Tibial artery (tissue), 4 donors: ENCODE results near the gene EZH2.

ENCODE experiments used
- DNase-seq, 2 donors: peaks; one replicate each; pipeline ENCODE4 v3.0.0-alpha.2; 2019
- H3K27ac ChIP-seq, 2 donors: fragments of 200-600 bp; sonication (generic) in 1 of 2; 1 replicate in 1 of 2; 2 replicates in 1 of 2; pipeline ENCODE4 v1.5.1; 2018 to 2019; ENCODE audit warnings: mild to moderate bottlenecking in 1 of 2
- H3K27me3 ChIP-seq, 2 donors: fragments of 200-600 bp; sonication (generic) in 1 of 2; one replicate each; pipeline versions ENCODE4 v1.5.1 to v1.6.0; 2016 to 2019
- H3K36me3 ChIP-seq, 3 donors: fragments of 200-600 bp; sonication (generic) in 2 of 3; one replicate each; pipeline ENCODE4 v1.5.1; 2016 to 2019; ENCODE audit warnings: mild to moderate bottlenecking in 2 of 3
- H3K4me1 ChIP-seq, 4 donors: fragments of 200-600 bp; sonication (generic) in 2 of 4; 1 replicate in 3 of 4; 2 replicates in 1 of 4; pipeline ENCODE4 v1.5.1; 2016 to 2019
- H3K4me3 ChIP-seq, 2 donors: fragments of 200-600 bp; sonication (generic) in 1 of 2; 1 replicate in 1 of 2; 2 replicates in 1 of 2; pipeline ENCODE4 v1.5.1; 2018 to 2019; ENCODE audit warnings: mild to moderate bottlenecking in 2 of 2
- H3K9me3 ChIP-seq, 3 donors: fragments of 200-600 bp; sonication (generic) in 1 of 3; one replicate each; pipeline ENCODE4 v1.5.1; 2016 to 2019
- CTCF ChIP-seq, 2 experiments: fragments of 200-600 bp in 1 of 2; fragments of 450-650 bp in 1 of 2; IDR thresholded peaks; one replicate each; pipeline ENCODE4 v1.5.1; 2017 to 2019; ENCODE audit warnings: antibody characterized with exemption in 2 of 2, mild to moderate bottlenecking in 1 of 2, moderate library complexity in 1 of 2
- intact Hi-C: fragments of 100-400 bp; cut with DNase I; formaldehyde crosslinking; loops from one replicate; pipeline ENCODE4 v1.15.0; 2023; ENCODE audit warnings: low total_unique reads

Gene EZH2

GRCh38 chr7:148831782-148832181, 52.3 kb downstream of the EZH2 start:
- no peak for TF ChIP-seq CTCF (IDR thresholded peaks at IDR 0.05)
- H3K9me3 ChIP-seq = no peaks in the 10 kb centered on the region
- intact Hi-C loops = no loop called here

DNA sequence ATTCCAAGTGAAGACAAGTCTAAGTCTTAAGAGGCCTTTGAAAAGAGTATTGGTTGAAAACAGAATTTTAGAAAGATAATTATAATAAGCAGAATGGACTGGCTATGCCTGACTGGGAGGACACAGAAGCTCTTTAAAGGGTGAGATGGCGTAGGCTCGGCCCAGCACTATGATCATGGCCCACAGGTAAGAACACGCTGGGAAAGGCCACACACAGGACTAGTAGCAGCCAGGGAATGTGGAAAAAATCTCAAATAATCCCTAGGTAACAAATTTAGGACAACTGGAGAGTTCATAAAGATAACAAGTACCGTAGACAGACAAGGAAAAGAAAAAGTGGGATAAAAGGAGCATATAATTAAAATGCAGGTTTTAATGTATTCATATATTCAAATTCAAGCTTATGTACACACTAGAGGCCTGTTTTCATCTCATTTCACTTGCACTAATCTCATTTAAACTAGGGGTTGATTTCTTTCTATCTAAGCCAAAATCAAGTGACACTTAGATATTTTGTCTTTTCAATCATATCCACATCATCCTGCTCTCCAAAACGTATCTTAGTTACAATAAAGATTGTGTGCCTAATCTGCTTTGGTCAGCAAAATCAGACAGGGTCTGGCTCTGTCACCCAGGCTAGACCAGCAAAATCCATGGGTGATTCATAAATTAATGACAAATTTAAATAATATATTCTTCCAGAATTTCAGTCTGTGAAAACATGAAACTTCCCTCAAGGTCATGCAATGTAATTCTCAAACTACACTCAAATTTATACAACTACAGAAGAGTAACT, 53.0 kb downstream of the EZH2 start:
- intact Hi-C loops = no loop called here
- no peak for TF ChIP-seq CTCF (IDR thresholded peaks at IDR 0.05)
- H3K27ac ChIP-seq = no peak overlapping the region

More at GRCh38 chr7:148831782-148832181, 52.3 kb downstream of the EZH2 start:
- no peak overlapping the region for H3K27ac ChIP-seq
- no peak for DNase-seq
- H3K4me1 ChIP-seq = no peaks in the 10 kb centered on the region
- H3K36me3 ChIP-seq = no peaks in the 10 kb centered on the region
- no peaks in the 10 kb centered on the region for H3K27me3 ChIP-seq
- H3K4me3 ChIP-seq = no peak overlapping the region

DNA sequence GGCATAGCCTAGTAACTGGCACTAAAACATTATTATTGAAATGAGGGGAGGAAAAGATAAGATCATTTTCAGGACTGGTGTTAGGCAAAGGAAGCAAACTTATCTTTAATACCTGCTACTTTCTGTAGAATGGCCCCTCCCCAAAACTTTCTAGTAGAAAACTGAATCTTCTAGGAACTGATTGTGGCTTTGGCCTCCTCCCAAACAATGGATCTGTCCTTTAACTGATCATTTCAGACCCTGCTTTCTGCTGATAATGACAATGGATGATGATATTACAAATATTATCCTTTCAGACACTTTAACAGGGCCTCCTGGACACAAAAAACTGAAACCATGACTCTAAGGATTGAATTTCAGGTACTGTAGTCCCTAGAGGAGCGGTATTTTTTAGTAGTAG, 55.1 kb downstream of the EZH2 start:
- no peak overlapping the region for H3K4me3 ChIP-seq
- intact Hi-C loops = no loop called here
- H3K27me3 ChIP-seq = no peaks in the 10 kb centered on the region
- DNase-seq = no peak
- no peaks in the 10 kb centered on the region for H3K9me3 ChIP-seq
- no peak overlapping the region for H3K27ac ChIP-seq
- no peaks in the 10 kb centered on the region for H3K4me1 ChIP-seq
- TF ChIP-seq CTCF (IDR thresholded peaks at IDR 0.05) = no peak
- no peaks in the 10 kb centered on the region for H3K36me3 ChIP-seq

More for the DNA sequence above, 53.0 kb downstream of the EZH2 start:
- Histone ChIP-seq H3K36me3 (no peaks in the 10 kb centered on the region), H3K4me1 (no peaks in the 10 kb centered on the region), H3K27me3 (no peaks in the 10 kb centered on the region), H3K9me3 (no peaks in the 10 kb centered on the region), H3K4me3 (no peak overlapping the region)
- no peak for DNase-seq

DNA sequence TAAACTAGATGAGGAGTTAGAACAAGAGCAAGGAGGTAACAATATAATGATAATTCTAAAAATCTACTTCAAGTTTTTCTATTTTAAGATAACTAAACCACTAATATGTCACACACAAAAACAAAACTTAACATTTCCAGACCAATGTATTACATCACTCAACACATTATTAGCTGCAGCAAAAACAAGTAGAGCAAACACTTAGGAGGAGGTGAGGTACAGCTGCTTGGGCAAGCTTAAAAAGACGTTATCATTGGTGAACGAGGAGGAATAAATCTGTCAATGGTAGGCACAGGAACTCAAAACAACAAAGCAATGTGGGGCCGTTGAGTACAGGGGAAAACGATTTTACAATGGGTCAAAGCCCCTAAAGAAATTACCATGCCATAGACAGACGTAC, 58.8 kb downstream of the EZH2 start:
- no peaks in the 10 kb centered on the region for H3K9me3 ChIP-seq
- no peaks in the 10 kb centered on the region for H3K4me1 ChIP-seq
- TF ChIP-seq CTCF (IDR thresholded peaks at IDR 0.05) = no peak
- intact Hi-C loops = no loop called here
- H3K36me3 ChIP-seq = no peaks in the 10 kb centered on the region
- DNase-seq = no peak
- no peak overlapping the region for H3K27ac ChIP-seq
- H3K27me3 ChIP-seq = no peaks in the 10 kb centered on the region
- no peak overlapping the region for H3K4me3 ChIP-seq

DNA sequence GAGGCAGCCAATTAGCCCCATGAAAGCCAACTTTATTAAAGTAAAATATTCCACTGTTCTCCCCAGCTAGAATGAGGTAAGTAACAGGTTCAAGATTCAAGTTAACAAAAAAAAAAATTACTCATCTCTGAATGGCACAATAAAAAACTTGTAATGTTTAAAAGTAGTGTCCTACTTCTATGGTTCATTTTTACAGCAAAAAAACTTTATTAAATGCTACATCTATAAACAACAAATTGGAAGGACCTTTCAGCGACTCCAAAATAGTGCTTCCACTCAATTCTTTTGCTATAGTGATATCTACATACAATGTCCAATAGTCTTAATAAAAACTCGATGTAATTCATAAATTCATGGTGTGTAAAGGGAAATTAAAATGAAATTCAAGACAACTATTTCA, 59.2 kb downstream of the EZH2 start:
- no peak overlapping the region for H3K27ac ChIP-seq
- H3K4me1 ChIP-seq = no peaks in the 10 kb centered on the region
- H3K9me3 ChIP-seq = no peaks in the 10 kb centered on the region
- DNase-seq = no peak
- no peaks in the 10 kb centered on the region for H3K36me3 ChIP-seq
- TF ChIP-seq CTCF (IDR thresholded peaks at IDR 0.05) = no peak
- H3K4me3 ChIP-seq = no peak overlapping the region
- no peaks in the 10 kb centered on the region for H3K27me3 ChIP-seq
- intact Hi-C loops = no loop called here
